Measurements from ENCODE around the gene PLCL2. TPM values are rescaled to one million over a fixed set of nuclear protein-coding genes. Genes with fewer than 3 reads are reported as not detected.

Gene PLCL2
- total RNA-seq, 2 donors from 2014 or later, result 13.7 to 25.7 TPM

- WGBS, 2 donors, result 48 to 58% methylated on average over 2 of the region's 2 CpGs
- H3K36me3 ChIP-seq (replicated peaks in 1 of 2; ENCODE audit: insufficient read depth in 1 of 2, low read depth in 2 of 2), result no peaks in the 10 kb centered on the region
- intact Hi-C loops (cut with DNase I), result loop anchor here (10.0 kb wide), 1 partner anchor 155 kb away; no protein-coding TSS in a partner anchor
- no peaks in the 10 kb centered on the region for H3K4me1 ChIP-seq
- H3K9me3 ChIP-seq, result no peaks in the 10 kb centered on the region
- no peak overlapping the region for H3K27ac ChIP-seq
- DNase-seq, result no peak
- H3K4me3 ChIP-seq, result no peak overlapping the region
- no peak for ATAC-seq
- no peaks in the 10 kb centered on the region for H3K27me3 ChIP-seq
- TF ChIP-seq POLR2A (IDR thresholded peaks at IDR 0.05), result no peak
- TF ChIP-seq, protein P1, sequence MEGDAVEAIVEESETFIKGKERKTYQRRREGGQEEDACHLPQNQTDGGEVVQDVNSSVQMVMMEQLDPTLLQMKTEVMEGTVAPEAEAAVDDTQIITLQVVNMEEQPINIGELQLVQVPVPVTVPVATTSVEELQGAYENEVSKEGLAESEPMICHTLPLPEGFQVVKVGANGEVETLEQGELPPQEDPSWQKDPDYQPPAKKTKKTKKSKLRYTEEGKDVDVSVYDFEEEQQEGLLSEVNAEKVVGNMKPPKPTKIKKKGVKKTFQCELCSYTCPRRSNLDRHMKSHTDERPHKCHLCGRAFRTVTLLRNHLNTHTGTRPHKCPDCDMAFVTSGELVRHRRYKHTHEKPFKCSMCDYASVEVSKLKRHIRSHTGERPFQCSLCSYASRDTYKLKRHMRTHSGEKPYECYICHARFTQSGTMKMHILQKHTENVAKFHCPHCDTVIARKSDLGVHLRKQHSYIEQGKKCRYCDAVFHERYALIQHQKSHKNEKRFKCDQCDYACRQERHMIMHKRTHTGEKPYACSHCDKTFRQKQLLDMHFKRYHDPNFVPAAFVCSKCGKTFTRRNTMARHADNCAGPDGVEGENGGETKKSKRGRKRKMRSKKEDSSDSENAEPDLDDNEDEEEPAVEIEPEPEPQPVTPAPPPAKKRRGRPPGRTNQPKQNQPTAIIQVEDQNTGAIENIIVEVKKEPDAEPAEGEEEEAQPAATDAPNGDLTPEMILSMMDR (IDR thresholded peaks at IDR 0.05), result no peak
Observed at GRCh38 chr3:16869261-16870005, 15.3 kb upstream of the PLCL2 start.

DNA sequence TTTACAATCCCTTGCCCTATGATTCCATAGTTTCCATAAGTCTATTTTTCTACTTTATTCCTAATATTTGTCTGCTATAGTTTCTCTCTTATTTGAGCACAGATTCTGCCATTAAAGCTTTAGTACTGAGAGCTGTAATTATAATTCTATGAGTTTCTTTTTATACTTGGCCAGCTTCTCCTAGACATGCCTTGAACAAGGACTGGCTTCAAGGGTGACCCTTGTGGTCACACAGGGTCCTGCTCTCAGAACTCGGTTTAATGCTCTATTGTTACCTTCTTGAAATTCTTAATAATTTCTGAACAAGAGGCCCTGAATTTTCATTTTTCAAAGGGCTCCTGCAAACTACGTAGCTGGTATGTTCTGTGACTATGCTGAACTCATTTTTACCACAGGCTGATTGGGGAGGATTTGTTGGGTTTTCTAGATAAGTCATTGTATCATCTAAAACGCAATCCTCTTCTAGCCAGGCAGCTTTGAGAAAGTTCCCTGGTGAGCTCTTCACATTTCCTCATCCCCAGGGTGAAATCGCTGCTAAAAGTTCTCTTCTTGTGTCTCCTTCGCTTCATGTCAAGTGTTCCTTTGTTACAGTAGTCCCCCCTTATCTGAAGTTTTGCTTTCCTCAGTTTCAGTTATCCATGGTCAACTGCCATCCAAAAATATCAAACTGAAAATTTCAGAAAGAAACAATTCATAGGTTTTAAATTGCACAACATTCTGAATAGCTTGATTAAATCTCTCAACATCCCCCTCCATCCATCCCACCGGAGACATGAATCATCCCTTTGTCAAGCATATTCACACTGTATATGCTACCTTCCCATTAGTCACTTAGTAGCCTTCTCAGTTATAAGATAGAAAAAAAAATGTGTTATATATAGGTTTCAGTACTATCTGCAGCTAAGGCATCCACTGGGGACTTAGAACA is 12.6 kb upstream of the PLCL2 start:
- intact Hi-C loops (cut with DNase I), result loop anchor here (10.0 kb wide), 1 partner anchor 153 kb away; no protein-coding TSS in a partner anchor
- TF ChIP-seq, protein P1 (IDR thresholded peaks at IDR 0.05), result no peak
- no peak for TF ChIP-seq POLR2A (IDR thresholded peaks at IDR 0.05)
- Histone ChIP-seq H3K4me3 (no peak overlapping the region), H3K9me3 (no peaks in the 10 kb centered on the region), H3K27ac (no peak overlapping the region), H3K4me1 (no peaks in the 10 kb centered on the region), H3K36me3 (replicated peaks in 1 of 2; ENCODE audit: insufficient read depth in 1 of 2, low read depth in 2 of 2) (no peaks in the 10 kb centered on the region), H3K27me3 (no peaks in the 10 kb centered on the region)
- DNase-seq, result no peak
- 70 to 91% methylated on average over 6 of the region's 6 CpGs for WGBS, 2 donors
- no peak for ATAC-seq

DNA sequence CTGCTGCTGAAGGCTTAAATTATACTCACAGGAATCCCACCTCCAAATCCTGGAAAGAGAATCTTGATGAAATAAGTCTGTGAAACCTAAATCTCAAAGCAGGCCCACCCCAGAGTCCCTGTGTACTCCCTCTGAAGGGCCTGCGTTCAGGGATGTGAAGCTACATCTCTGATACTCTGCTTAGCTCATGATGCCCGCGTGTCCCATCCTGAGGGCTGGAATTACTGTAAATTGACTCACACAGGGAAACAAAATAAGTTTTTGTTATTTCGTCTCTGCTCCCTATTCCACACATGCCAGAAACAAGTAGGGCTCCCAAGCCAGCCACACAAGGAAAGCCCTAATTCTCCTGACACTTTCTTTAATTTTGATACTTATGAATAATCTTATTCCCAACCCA is 10.9 kb upstream of the PLCL2 start:
- H3K27me3 ChIP-seq, result no peaks in the 10 kb centered on the region
- TF ChIP-seq POLR2A (IDR thresholded peaks at IDR 0.05), result no peak
- TF ChIP-seq, protein P1 (IDR thresholded peaks at IDR 0.05), result no peak
- 92 to 95% methylated on average over 4 of the region's 4 CpGs for whole genome bisulfite sequencing, 2 donors
- no peaks in the 10 kb centered on the region for H3K4me1 ChIP-seq
- ATAC-seq, result no peak
- H3K27ac ChIP-seq, result no peak overlapping the region
- DNase-seq, result no peak
- H3K9me3 ChIP-seq, result no peaks in the 10 kb centered on the region
- no peak overlapping the region for H3K4me3 ChIP-seq
- intact Hi-C loops (cut with DNase I), result loop anchor here (10.0 kb wide), 1 partner anchor 151 kb away; no protein-coding TSS in a partner anchor
- no peaks in the 10 kb centered on the region for H3K36me3 ChIP-seq (replicated peaks in 1 of 2; ENCODE audit: insufficient read depth in 1 of 2, low read depth in 2 of 2)

DNA sequence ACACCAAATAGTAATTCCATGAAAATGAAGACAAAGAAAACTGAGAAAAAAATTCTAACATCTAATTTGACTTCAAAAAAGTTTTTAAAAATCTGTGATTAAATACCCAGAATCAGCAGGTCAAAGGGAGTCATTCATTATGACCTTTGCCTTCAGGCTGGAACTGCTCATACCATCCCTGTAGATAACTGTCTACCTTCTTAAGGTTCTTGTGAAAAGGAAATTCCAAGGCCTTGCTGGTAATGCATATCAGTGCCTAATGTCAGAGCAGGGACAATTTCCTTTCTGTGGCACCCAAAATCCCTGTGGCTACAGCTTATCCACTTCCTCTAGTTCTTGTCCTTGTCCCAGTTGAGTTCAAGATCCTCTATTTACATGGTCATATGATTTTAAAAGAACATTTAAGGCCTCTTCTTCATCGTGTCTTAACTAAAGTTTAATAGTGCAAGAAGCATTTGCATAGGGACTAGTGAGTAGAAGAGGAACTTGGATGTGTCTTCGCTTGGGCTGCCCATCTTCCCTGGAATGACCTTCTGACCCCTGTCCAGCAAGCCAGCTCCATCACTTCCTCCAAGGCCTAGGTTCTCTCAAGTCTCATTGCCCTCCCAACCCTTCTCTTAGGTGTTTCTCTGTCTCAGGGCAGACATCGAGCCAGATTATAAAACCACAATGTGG is 8.7 kb upstream of the PLCL2 start:
- intact Hi-C loops (cut with DNase I), result loop anchor here (10.0 kb wide), 1 partner anchor 149 kb away; no protein-coding TSS in a partner anchor
- Histone ChIP-seq H3K27ac (no peak overlapping the region), H3K36me3 (replicated peaks in 1 of 2; ENCODE audit: insufficient read depth in 1 of 2, low read depth in 2 of 2) (no peaks in the 10 kb centered on the region), H3K4me1 (no peaks in the 10 kb centered on the region), H3K9me3 (no peaks in the 10 kb centered on the region), H3K4me3 (no peak overlapping the region), H3K27me3 (no peaks in the 10 kb centered on the region)
- no peak for TF ChIP-seq POLR2A (IDR thresholded peaks at IDR 0.05)
- TF ChIP-seq, protein P1 (IDR thresholded peaks at IDR 0.05), result no peak
- DNase-seq (no peak), ATAC-seq (no peak)
- WGBS, 2 donors, result 82 to 83% methylated on average over 3 of the region's 3 CpGs

Data from body of pancreas (tissue), 4 donors.